BJ (cell line): ENCODE measurements around the gene STK16. TPM values are rescaled to one million over a fixed set of nuclear protein-coding genes. Genes with fewer than 3 reads are reported as not detected.

Experiments
- CTCF ChIA-PET: fragments of 350-600 bp; formaldehyde crosslinking; extraction: SDS; loops from one replicate; lab custom pipeline; 2021; ENCODE audit warnings: antibody characterized with exemption, inconsistent platforms; lab: Yijun Ruan, JAX
- POLR2A ChIA-PET: fragments of 300-600 bp; sonication (Branson Sonifier 250); formaldehyde crosslinking; extraction: SDS; loops from one replicate; lab custom pipeline; 2021; ENCODE audit warnings: antibody characterized with exemption; lab: Charles Lee
- DNase-seq: peaks from one replicate; pipeline ENCODE4 v3.0.0-alpha.2; 2011; ENCODE audit warnings: low read depth
- H3K27me3 ChIP-seq: 2 replicates; pipeline ENCODE4 v1.6.0; 2011; ENCODE audit warnings: low read length; ENCODE audit not compliant: control insufficient read depth, insufficient read depth
- H3K36me3 ChIP-seq: 2 replicates; pipeline ENCODE4 v1.5.1; 2011; ENCODE audit warnings: low read length; ENCODE audit not compliant: control insufficient read depth, insufficient read depth
- H3K4me3 ChIP-seq: 2 replicates; pipeline ENCODE4 v1.5.1; 2011; ENCODE audit warnings: low read depth, mild to moderate bottlenecking, control low read depth, low read length
- CTCF ChIP-seq: IDR thresholded peaks from 2 replicates; pipeline ENCODE4 v1.5.1; 2011; ENCODE audit warnings: low read depth, mild to moderate bottlenecking, control low read depth, inconsistent platforms, low read length, moderate library complexity; ENCODE audit not compliant: insufficient read depth
- polyA plus RNA-seq: library from polyadenylated mRNA; depleted of rRNA; stranded (reverse); fragments of >200 nt; gene quantifications from 2 replicates; pipeline ENCODE4 v1.2.3, GENCODE V29; 2011

The STK16 gene
- polyA plus RNA-seq, 1 experiment, result 64.2 TPM

- CTCF ChIA-PET, result interaction anchor here (0.5 to 20.1 kb wide), 4 partner anchors 15 to 228 kb away, joined by 3 to 403 read pairs (median 4); partner anchors contain the start of genes GLB1L and STK16
- POLR2A ChIA-PET, result no interaction called here
- H3K27me3 ChIP-seq, result no peaks in the 10 kb centered on the region
- peak overlapping the region; percentile 56 for H3K4me3 ChIP-seq
- peaks cover 22% of the 10 kb centered on the region for H3K36me3 ChIP-seq
- DNase-seq, result no peak
- no peak for TF ChIP-seq CTCF
Measured at GRCh38 chr2:219279916-219280516, 34.7 kb downstream of the STK16 start.

DNA sequence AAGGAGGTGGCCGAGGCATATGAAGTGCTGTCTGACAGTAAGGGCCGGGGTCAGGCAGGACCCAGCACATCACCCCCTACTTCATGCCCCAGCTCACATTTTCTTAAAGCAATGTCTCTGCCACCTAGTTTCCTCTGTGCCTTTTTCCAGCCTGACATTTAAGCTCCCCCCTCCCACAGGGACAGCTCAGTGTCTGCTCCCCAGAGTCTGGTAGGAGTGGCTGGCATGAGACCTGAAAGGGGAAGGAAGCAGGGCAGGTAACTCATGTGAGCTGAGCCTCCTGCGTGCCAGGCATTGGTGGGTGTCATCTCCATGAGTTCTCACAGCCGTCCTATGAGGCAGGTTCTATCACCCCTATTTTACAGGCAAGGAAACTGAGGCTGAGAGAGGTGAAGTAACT, 35.4 kb downstream of the STK16 start:
- ChIA-PET CTCF (interaction anchor here (0.9 to 20.1 kb wide), 2 partner anchors 15 to 71 kb away, joined by 3 to 403 read pairs; no protein-coding TSS in a partner anchor), POLR2A (no interaction called here)
- no peaks in the 10 kb centered on the region for H3K27me3 ChIP-seq
- TF ChIP-seq CTCF, result no peak
- DNase-seq, result no peak
- peaks cover 24% of the 10 kb centered on the region for H3K36me3 ChIP-seq
- H3K4me3 ChIP-seq, result no peak overlapping the region

DNA sequence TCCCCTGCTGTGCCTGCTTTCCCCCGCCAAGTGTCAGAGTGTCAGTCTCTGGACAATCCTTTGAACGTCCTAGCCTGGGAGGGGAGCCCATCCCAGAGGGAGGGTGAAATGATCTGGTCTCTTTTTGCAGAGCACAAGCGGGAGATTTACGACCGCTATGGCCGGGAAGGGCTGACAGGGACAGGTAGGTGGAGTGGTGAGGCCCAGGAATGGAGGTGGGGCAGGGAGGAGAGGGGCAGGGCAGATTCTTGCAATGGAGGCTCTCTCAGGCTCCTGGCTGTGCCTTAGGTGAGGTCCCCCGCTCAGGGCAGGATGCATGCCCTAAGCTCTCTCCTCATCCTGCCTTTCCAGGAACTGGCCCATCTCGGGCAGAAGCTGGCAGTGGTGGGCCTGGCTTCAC, 36.3 kb downstream of the STK16 start:
- no peak for DNase-seq
- H3K36me3 ChIP-seq, result peaks cover 24% of the 10 kb centered on the region
- ChIA-PET POLR2A (no interaction called here), CTCF (interaction anchor here (20.1 kb wide), 1 partner anchor 14 kb away, joined by 403 read pairs; no protein-coding TSS in a partner anchor)
- H3K27me3 ChIP-seq, result no peaks in the 10 kb centered on the region
- no peak overlapping the region for H3K4me3 ChIP-seq
- no peak for TF ChIP-seq CTCF

- CTCF ChIA-PET, result interaction anchor here (1.1 to 20.1 kb wide), 2 partner anchors 13 to 123 kb away, joined by 3 to 403 read pairs; no protein-coding TSS in a partner anchor
- Histone ChIP-seq H3K4me3 (no peak overlapping the region), H3K36me3 (peaks cover 26% of the 10 kb centered on the region), H3K27me3 (no peaks in the 10 kb centered on the region)
- POLR2A ChIA-PET, result no interaction called here
- no peak for DNase-seq
- TF ChIP-seq CTCF, result no peak
Measured at GRCh38 chr2:219282375-219282774, 37.1 kb downstream of the STK16 start.

DNA sequence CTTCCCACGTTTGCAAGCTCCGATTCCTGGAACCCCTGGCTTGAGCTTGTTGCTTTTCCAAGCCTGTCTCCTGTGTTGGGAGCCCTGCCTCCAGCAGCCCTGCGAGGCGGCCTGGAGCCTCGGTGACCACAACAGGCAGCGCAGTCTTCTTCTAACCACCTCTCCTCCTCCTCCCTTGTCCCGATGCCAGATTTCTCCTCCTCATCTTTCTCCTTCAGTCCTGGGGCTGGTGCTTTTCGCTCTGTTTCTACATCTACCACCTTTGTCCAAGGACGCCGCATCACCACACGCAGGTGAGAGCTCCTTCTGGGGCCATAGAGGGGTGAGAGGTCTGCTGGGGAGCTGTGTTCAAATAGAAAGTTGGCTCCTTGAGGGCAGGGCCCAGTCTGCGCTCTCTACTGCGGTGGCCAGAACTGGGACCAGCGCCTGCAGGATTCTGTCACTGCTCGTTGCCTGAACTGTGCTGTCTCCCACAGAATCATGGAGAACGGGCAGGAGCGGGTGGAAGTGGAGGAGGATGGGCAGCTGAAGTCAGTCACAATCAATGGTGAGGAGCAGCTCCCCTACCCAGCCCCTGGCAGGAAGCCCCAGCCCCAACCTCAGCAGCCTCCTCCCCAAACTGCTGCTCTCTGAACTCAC, 37.8 kb downstream of the STK16 start:
- POLR2A ChIA-PET, result no interaction called here
- Histone ChIP-seq H3K36me3 (peaks cover 26% of the 10 kb centered on the region), H3K4me3 (no peak overlapping the region), H3K27me3 (no peaks in the 10 kb centered on the region)
- DNase-seq, result no peak
- CTCF ChIA-PET, result interaction anchor here (1.1 to 20.1 kb wide), 2 partner anchors 12 to 124 kb away, joined by 3 to 403 read pairs; no protein-coding TSS in a partner anchor
- no peak for TF ChIP-seq CTCF
